K562 (cell line): Measurements from ENCODE around the gene PHOSPHO1. TPM values are rescaled to one million over a fixed set of nuclear protein-coding genes. Genes with fewer than 3 reads are reported as not detected.

Experiments
- ATAC-seq: fragments of 200-7000 bp; cut with Tn5 transposase; 3 replicates; pipeline ENCODE4 v1.9.1; 2020; ENCODE audit warnings: moderate library complexity
- BruUV-seq: library from RNA; stranded (reverse); fragments of 400-500 nt; replicated peaks from 2 replicates; lab custom pipeline; 2021; lab: Mats Ljungman, UMichigan
- CTCF ChIA-PET: fragments of 300-600 bp; formaldehyde crosslinking; extraction: SDS; loops from one replicate; lab custom pipeline; 2021; ENCODE audit warnings: low intra/inter-chr PET ratio; lab: Yijun Ruan, JAX
- POLR2A ChIA-PET: fragments of 300-600, 350-650 bp; sonication (Branson Sonifier 250); formaldehyde crosslinking; extraction: SDS; loops from one replicate; lab custom pipeline; 2021; ENCODE audit warnings: antibody characterized with exemption, inconsistent platforms; lab: Yijun Ruan, JAX
- DNase-seq, 4 experiments: peaks; one replicate each; pipeline versions ENCODE4 v3.0.0 to v3.0.0-alpha.2; 2011 to 2018; ENCODE audit warnings: low spot score in 3 of 4, mixed read lengths in 3 of 4; ENCODE audit errors: extremely low read depth in 1 of 4
- FAIRE-seq: peaks from 2 replicates; lab custom pipeline; 2011; peaks lifted over from hg19 to GRCh38; lab: Jason Lieb, UNC
- H2AFZ ChIP-seq: 2 replicates; pipeline ENCODE4 v1.6.0; 2011; ENCODE audit warnings: low read depth, low read length, control low read depth, inconsistent platforms
- H3K27ac ChIP-seq: fragments of 200-600 bp; 3 replicates; pipeline ENCODE4 v1.8.0; 2011; ENCODE audit warnings: low read depth, mild to moderate bottlenecking, control low read depth, inconsistent platforms, low read length, moderate library complexity, mixed read lengths; ENCODE audit errors: extremely low read depth
- H3K27me3 ChIP-seq, 2 experiments: fragments of 300-600 bp in 1 of 2; 2 replicates in 1 of 2; 3 replicates in 1 of 2; pipeline versions ENCODE4 v1.6.0 to v1.8.0; 2011; ENCODE audit warnings: inconsistent platforms in 2 of 2, low read length in 2 of 2, mild to moderate bottlenecking in 1 of 2, mixed read lengths in 1 of 2, moderate library complexity in 1 of 2; ENCODE audit not compliant: control insufficient read depth in 2 of 2, insufficient read depth in 2 of 2
- H3K36me3 ChIP-seq: fragments of 300-600 bp; 3 replicates; pipeline ENCODE4 v1.8.0; 2011; ENCODE audit warnings: mild to moderate bottlenecking, low read length, inconsistent platforms; ENCODE audit not compliant: control insufficient read depth, insufficient read depth
- H3K4me1 ChIP-seq, 2 experiments: fragments of 200-600 bp in 1 of 2; replicated peaks in 1 of 2; 2 replicates in 1 of 2; 3 replicates in 1 of 2; pipeline versions ENCODE4 v1.5.1 to v1.8.0; 2011; ENCODE audit warnings: inconsistent platforms in 2 of 2, low read length in 2 of 2, mild to moderate bottlenecking in 1 of 2, mixed read lengths in 1 of 2, moderate library complexity in 1 of 2; ENCODE audit not compliant: control insufficient read depth in 2 of 2, insufficient read depth in 2 of 2
- H3K4me2 ChIP-seq: 2 replicates; pipeline ENCODE4 v1.6.1; 2011; ENCODE audit warnings: low read length, control low read depth, inconsistent platforms, mixed read lengths; ENCODE audit not compliant: insufficient read depth
- H3K4me3 ChIP-seq: fragments of 200-600 bp; sonication (generic), shearing (Covaris generic); 2 replicates; pipeline ENCODE4 v1.5.1; 2016; ENCODE audit warnings: control low read depth, inconsistent platforms
- H3K79me2 ChIP-seq: fragments of 200-600 bp; 3 replicates; pipeline ENCODE4 v1.8.0; 2011; ENCODE audit warnings: low read length, inconsistent platforms; ENCODE audit not compliant: control insufficient read depth, insufficient read depth
- H3K9ac ChIP-seq, 2 experiments: 2 replicates each; pipeline versions ENCODE4 v1.6.0 to v1.6.1; 2011; ENCODE audit warnings: low read depth in 2 of 2, low read length in 2 of 2, control low read depth in 1 of 2, inconsistent platforms in 1 of 2, mild to moderate bottlenecking in 1 of 2, mixed read lengths in 1 of 2; ENCODE audit not compliant: insufficient read depth in 1 of 2
- H3K9me1 ChIP-seq: one replicate; pipeline ENCODE4 v1.6.0; 2011; ENCODE audit warnings: inconsistent platforms, mild to moderate bottlenecking, low read length, moderate library complexity; ENCODE audit not compliant: control insufficient read depth, insufficient read depth
- H3K9me3 ChIP-seq: replicated peaks from 2 replicates; pipeline ENCODE4 v1.5.1; 2011; ENCODE audit warnings: low read depth, low read length, inconsistent platforms; ENCODE audit not compliant: control insufficient read depth, insufficient read depth
- H4K20me1 ChIP-seq: replicated peaks from 2 replicates; pipeline ENCODE4 v1.6.1; 2011; ENCODE audit warnings: low read length, inconsistent platforms, mixed read lengths; ENCODE audit not compliant: control insufficient read depth, insufficient read depth
- HLTF ChIP-seq: fragments of 450-650 bp; IDR thresholded peaks from 2 replicates; pipeline ENCODE4 v1.6.1; 2016
- RCOR1 ChIP-seq, 2 experiments: IDR thresholded peaks; 2 replicates each; pipeline ENCODE4 v1.6.1; 2012; ENCODE audit warnings: low read depth in 2 of 2, low read length in 2 of 2, borderline replicate concordance in 1 of 2, improper control_type of control experiment in 1 of 2
- SREBF2 ChIP-seq: sonication (generic); formaldehyde crosslinking; IDR thresholded peaks from 2 replicates; pipeline ENCODE4 v1.4.0; 2020; ENCODE audit warnings: mild to moderate bottlenecking, missing genetic modification reagents
- ZNF217 ChIP-seq: sonication (generic); formaldehyde crosslinking; IDR thresholded peaks from 2 replicates; pipeline ENCODE4 v1.8.0; 2022; ENCODE audit warnings: mild to moderate bottlenecking, missing genetic modification reagents
- ZNF282 ChIP-seq: sonication (generic); formaldehyde crosslinking; IDR thresholded peaks from 2 replicates; pipeline ENCODE4 v1.8.1; 2023; ENCODE audit warnings: missing genetic modification reagents
- WGBS: fragments of 100-300 bp; shearing (Covaris generic); methylation state at CpG from one replicate; pipeline ENCODE4 v1.1.6; 2016; ENCODE audit warnings: low coverage, mixed read lengths; ENCODE audit not compliant: insufficient coverage; ENCODE audit errors: missing lambda C conversion rate; 5-methylcytosine and 5-hydroxymethylcytosine counted together
- in situ Hi-C: fragments of 300-500 bp; cut with MboI; formaldehyde crosslinking; loops from 4 replicates; pipeline ENCODE4 v1.15.0; 2018; ENCODE audit warnings: inconsistent platforms, mixed read lengths
- intact Hi-C: fragments of 100-400 bp; cut with micrococcal nuclease; formaldehyde crosslinking; loops from 2 replicates; pipeline ENCODE4 v1.14.2; 2022
- polyA plus RNA-seq, 8 experiments: library from polyadenylated mRNA; depleted of rRNA in 4 of 8; stranded (reverse) in 5 of 8; unstranded in 3 of 8; fragments of >200 nt; fragmentation: Nextera tagmentation in 2 of 8; fragmentation: Illumina TruSeq in 1 of 8; extraction: Ambion mirVana in 2 of 8; extraction: Trizol in 1 of 8; gene quantifications; 2 replicates each; pipeline versions ENCODE4 v1.2.1 to v1.2.3, GENCODE V29; 2011 to 2014; ENCODE audit warnings: inconsistent platforms in 1 of 8, missing spikeins in 1 of 8
- total RNA-seq, 7 experiments: library from RNA; depleted of rRNA in 6 of 7; stranded (reverse); fragments of >200 nt in 6 of 7; fragmentation: Illumina TruSeq in 2 of 7; extraction: Trizol in 2 of 7; gene quantifications; 2 replicates each; pipeline versions ENCODE4 v1.2.1 to v1.2.3, GENCODE V29; 2011 to 2021; ENCODE audit warnings: low replicate concordance in 1 of 7
- TF ChIP-seq, protein P1 (sequence below): IDR thresholded peaks from 2 replicates; pipeline ENCODE4 v1.6.1; 2012; ENCODE audit warnings: low read depth, low read length, improper control_type of control experiment, borderline replicate concordance
- TF ChIP-seq, protein P2 (sequence below): fragments of 250-450 bp; sonication (Bioruptor Pico); IDR thresholded peaks from 2 replicates; pipeline ENCODE4 v1.4.0; 2020; ENCODE audit warnings: mild to moderate bottlenecking, moderate library complexity, borderline replicate concordance

PHOSPHO1 gene
- total and polyA plus RNA-seq, 9 of the 15 experiments (the other 6 are each of a cell fraction or from before 2014, with no cell fraction given): 0.06 to 0.07 TPM; not detected in 7

DNA sequence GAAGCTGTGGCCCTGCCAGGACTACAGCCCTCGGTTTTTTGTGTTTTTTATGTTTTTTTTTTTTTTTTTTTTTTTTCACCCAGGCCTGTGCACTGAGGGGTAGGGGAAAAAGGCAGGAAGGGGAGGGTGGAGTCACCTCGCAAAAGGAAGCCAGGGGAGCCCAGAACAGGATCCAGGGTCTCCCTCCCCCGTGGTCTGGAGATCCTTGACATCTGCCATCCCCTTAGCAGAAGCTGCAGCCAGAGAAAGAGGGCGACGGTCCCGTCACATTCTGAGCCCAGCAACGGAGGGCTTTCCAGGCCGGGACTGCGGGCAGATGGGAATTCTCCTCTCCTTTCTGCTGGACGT, 29.1 kb upstream of the PHOSPHO1 start (continued):
- TF ChIP-seq, protein P1, sequence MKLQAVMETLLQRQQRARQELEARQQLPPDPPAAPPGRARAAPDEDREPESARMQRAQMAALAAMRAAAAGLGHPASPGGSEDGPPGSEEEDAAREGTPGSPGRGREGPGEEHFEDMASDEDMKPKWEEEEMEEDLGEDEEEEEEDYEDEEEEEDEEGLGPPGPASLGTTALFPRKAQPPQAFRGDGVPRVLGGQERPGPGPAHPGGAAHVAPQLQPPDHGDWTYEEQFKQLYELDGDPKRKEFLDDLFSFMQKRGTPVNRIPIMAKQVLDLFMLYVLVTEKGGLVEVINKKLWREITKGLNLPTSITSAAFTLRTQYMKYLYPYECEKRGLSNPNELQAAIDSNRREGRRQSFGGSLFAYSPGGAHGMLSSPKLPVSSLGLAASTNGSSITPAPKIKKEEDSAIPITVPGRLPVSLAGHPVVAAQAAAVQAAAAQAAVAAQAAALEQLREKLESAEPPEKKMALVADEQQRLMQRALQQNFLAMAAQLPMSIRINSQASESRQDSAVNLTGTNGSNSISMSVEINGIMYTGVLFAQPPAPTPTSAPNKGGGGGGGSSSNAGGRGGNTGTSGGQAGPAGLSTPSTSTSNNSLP: no peak
- TF ChIP-seq ZNF282 (CRISPR knock-in tag) (no peak), HLTF (no peak)

DNA sequence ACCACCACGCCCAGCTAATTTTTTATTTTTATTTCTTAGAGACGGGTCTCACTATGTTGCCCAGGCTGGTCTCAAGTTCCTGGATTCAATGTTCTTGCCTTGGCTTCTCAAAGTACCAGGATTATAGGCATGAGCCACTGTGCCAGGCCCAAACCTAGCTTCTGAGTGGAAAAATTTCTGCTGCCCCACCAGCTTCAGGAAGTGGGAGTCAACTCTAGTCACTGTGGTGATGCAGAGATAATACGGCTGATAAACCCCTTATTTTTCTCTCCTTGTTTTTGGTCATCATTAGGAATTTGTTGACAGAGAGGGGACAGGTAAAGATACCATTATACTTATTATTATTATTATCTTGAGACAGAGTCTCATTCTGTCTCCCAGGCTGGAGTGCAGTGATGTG, 27.8 kb upstream of the PHOSPHO1 start:
- CTCF ChIA-PET: no interaction called here
- WGBS: 33% methylated on average over 3 of the region's 3 CpGs
- in situ Hi-C loops: no loop called here

More for the DNA sequence above, 27.8 kb upstream of the PHOSPHO1 start:
- POLR2A ChIA-PET: interaction anchor here (0.5 kb wide), 1 partner anchor 29 kb away, joined by 3 read pairs; no protein-coding TSS in a partner anchor
- Histone ChIP-seq H3K4me3 (no peak overlapping the region), H3K4me2 (no peak overlapping the region), H3K9me1 (no peaks in the 10 kb centered on the region), H3K9me3 (no peaks in the 10 kb centered on the region), H3K27ac (no peak overlapping the region), H2AFZ (no peak overlapping the region), H4K20me1 (no peaks in the 10 kb centered on the region), H3K27me3 (peaks cover 0 to 19% of the 10 kb centered on the region in 2 experiments; a peak in 2 of 5 replicates), H3K4me1 (peaks cover 4 to 13% of the 10 kb centered on the region in 2 experiments; a peak in 4 of 5 replicates), H3K9ac (no peak overlapping the region), H3K79me2 (no peaks in the 10 kb centered on the region), H3K36me3 (no peaks in the 10 kb centered on the region)
- TF ChIP-seq RCOR1 (IDR thresholded peaks at IDR 0.05; ENCODE audit: borderline replicate concordance in 1 of 2, low read depth in 2 of 2, low read length in 2 of 2) (no peak), SREBF2 (CRISPR knock-in tag) (no peak), ZNF217 (CRISPR knock-in tag) (no peak)
- TF ChIP-seq, protein P2, sequence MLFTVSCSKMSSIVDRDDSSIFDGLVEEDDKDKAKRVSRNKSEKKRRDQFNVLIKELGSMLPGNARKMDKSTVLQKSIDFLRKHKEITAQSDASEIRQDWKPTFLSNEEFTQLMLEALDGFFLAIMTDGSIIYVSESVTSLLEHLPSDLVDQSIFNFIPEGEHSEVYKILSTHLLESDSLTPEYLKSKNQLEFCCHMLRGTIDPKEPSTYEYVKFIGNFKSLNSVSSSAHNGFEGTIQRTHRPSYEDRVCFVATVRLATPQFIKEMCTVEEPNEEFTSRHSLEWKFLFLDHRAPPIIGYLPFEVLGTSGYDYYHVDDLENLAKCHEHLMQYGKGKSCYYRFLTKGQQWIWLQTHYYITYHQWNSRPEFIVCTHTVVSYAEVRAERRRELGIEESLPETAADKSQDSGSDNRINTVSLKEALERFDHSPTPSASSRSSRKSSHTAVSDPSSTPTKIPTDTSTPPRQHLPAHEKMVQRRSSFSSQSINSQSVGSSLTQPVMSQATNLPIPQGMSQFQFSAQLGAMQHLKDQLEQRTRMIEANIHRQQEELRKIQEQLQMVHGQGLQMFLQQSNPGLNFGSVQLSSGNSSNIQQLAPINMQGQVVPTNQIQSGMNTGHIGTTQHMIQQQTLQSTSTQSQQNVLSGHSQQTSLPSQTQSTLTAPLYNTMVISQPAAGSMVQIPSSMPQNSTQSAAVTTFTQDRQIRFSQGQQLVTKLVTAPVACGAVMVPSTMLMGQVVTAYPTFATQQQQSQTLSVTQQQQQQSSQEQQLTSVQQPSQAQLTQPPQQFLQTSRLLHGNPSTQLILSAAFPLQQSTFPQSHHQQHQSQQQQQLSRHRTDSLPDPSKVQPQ (CRISPR knock-in tag): no peak
- DNase-seq: no peak
- FAIRE-seq: no peak
- intact Hi-C loops: no loop called here
- no peak for ATAC-seq
- BruUV-seq: no TSS peak
